ENCODE results near the gene TMEM131L. TPM values are rescaled to one million over a fixed set of nuclear protein-coding genes. Genes with fewer than 3 reads are reported as not detected.

The TMEM131L gene
- total and polyA plus RNA-seq, 2 donors (not counting 3 experiments of a cell fraction or from before 2014, with no cell fraction given) = 7.7 to 21.2 TPM

DNA sequence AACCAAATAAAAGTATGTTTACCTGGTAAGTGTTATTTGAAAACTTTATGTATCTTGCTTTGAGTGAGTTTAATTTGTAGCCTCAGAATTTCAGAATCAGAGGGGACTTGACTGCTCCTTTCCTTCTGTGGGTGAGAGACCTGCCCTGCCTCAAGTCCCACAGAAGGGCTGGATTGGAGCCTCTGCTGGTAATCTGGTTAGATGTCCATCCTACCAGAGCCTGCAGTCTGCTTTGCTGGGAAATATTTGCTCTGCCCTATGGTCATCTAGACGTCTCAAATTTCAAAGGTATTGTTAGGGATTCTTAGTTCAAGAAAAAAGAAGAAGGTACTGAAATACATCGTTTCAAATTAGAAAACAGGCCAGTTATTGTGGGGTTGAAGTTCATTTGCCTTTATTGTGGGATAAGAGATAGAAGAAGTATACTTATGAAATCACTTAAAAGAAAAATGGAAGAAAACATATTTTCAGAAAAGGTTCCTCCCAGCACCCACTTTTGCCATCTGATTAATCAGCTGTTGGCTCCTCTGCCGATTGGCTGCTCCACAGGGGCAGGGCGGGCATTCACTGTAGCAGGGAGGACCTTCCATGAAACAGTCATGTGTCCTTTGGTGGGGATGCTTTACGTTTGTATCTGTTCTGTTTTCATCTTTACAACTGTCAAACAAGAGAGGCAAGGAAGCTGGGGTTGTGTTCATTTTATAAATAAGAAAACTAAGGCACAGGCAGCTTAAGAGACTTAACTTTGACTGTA is 144.6 kb downstream of the TMEM131L start:
- no peak overlapping the region for H3K4me2 ChIP-seq (ENCODE audit: insufficient read depth, low read length)
- H3K79me2 ChIP-seq (ENCODE audit: control insufficient read depth, insufficient read depth, low read length) = no peaks in the 10 kb centered on the region
- no peaks in the 10 kb centered on the region for H3K27me3 ChIP-seq (ENCODE audit: control insufficient read depth in 2 of 2, insufficient read depth in 2 of 2, low read length in 2 of 2)
- no peaks in the 10 kb centered on the region for H4K20me1 ChIP-seq (replicated peaks; ENCODE audit: control insufficient read depth, extremely low read depth, insufficient read depth, low read length)
- dilution Hi-C loops (cut with MboI; ENCODE audit: extremely low pct_ligation_motif_present, low sequenced_read_pairs) = no loop called here
- ChIA-PET POLR2A (no interaction called here), CTCF (interaction anchor here (0.8 to 1.6 kb wide), 3 partner anchors 10 to 139 kb away, joined by 3 read pairs; no protein-coding TSS in a partner anchor)
- DNase-seq (ENCODE audit: low read depth, low spot score) (no peak), FAIRE-seq (no peak)
- H3K9me3 ChIP-seq (replicated peaks; ENCODE audit: control insufficient read depth, insufficient read depth, low read length) = no peaks in the 10 kb centered on the region
- peaks cover 5% of the 10 kb centered on the region for H3K4me1 ChIP-seq (ENCODE audit: control insufficient read depth, extremely low read depth, insufficient read depth, low read length)
- no peaks in the 10 kb centered on the region for H3K9me1 ChIP-seq (replicated peaks; ENCODE audit: control insufficient read depth, extremely low read depth, insufficient read depth, low read length)
- no peaks in the 10 kb centered on the region for H3K36me3 ChIP-seq (ENCODE audit: control insufficient read depth in 2 of 2, extremely low read depth in 1 of 2, insufficient read depth in 2 of 2, low read length in 2 of 2)
- no peak overlapping the region for H3K9ac ChIP-seq (replicated peaks; ENCODE audit: extremely low read depth, insufficient read depth, low read length)
- TF ChIP-seq POLR2A (IDR thresholded peaks at IDR 0.05; ENCODE audit: low read depth, low read length) = no peak
- TF ChIP-seq POLR2AphosphoS5 (IDR thresholded peaks at IDR 0.05; ENCODE audit: insufficient read depth, low read depth, low read length) = no peak
- TF ChIP-seq, protein P1, sequence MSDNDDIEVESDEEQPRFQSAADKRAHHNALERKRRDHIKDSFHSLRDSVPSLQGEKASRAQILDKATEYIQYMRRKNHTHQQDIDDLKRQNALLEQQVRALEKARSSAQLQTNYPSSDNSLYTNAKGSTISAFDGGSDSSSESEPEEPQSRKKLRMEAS (IDR thresholded peaks at IDR 0.05; ENCODE audit: insufficient read depth, insufficient read length) = no peak
- no TSS peak for BruUV-seq (replicated peaks)
- no peak overlapping the region for H2AFZ ChIP-seq (ENCODE audit: low read depth, low read length)
- H3K4me3 ChIP-seq (replicated peaks in 1 of 3; ENCODE audit: insufficient read depth in 1 of 3, low read depth in 1 of 3, low read length in 3 of 3) = no peak overlapping the region
- intact Hi-C loops (cut with micrococcal nuclease) = no loop called here
- H3K27ac ChIP-seq (ENCODE audit: insufficient read depth, low read depth, low read length) = no peak overlapping the region

DNA sequence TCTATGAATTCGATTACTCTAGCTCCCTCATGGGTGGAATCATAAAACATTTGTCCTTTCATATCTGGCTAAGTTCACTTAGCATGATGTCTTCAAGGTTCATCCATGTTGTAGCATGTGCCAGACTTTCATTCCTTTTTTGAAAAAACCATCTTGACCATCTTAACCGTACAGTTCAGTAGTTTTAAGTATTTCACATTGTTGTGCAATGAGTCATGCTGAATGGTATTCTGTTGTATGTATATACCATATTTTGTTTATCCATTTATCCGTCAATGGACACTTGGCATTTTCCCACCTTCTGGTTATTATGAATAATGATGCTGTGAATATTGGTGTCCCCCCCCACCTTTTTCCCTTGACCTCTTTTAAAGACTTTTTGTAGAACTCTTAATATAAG is 145.5 kb downstream of the TMEM131L start:
- Histone ChIP-seq H3K9ac (replicated peaks; ENCODE audit: extremely low read depth, insufficient read depth, low read length) (no peak overlapping the region), H4K20me1 (replicated peaks; ENCODE audit: control insufficient read depth, extremely low read depth, insufficient read depth, low read length) (no peaks in the 10 kb centered on the region), H3K4me3 (replicated peaks in 1 of 3; ENCODE audit: insufficient read depth in 1 of 3, low read depth in 1 of 3, low read length in 3 of 3) (no peak overlapping the region), H3K9me1 (replicated peaks; ENCODE audit: control insufficient read depth, extremely low read depth, insufficient read depth, low read length) (no peaks in the 10 kb centered on the region), H3K4me2 (ENCODE audit: insufficient read depth, low read length) (no peak overlapping the region), H3K4me1 (ENCODE audit: control insufficient read depth, extremely low read depth, insufficient read depth, low read length) (peaks cover 5% of the 10 kb centered on the region), H3K36me3 (ENCODE audit: control insufficient read depth in 2 of 2, extremely low read depth in 1 of 2, insufficient read depth in 2 of 2, low read length in 2 of 2) (no peaks in the 10 kb centered on the region), H3K27me3 (ENCODE audit: control insufficient read depth in 2 of 2, insufficient read depth in 2 of 2, low read length in 2 of 2) (no peaks in the 10 kb centered on the region), H3K79me2 (ENCODE audit: control insufficient read depth, insufficient read depth, low read length) (no peaks in the 10 kb centered on the region), H3K9me3 (replicated peaks; ENCODE audit: control insufficient read depth, insufficient read depth, low read length) (no peaks in the 10 kb centered on the region), H3K27ac (ENCODE audit: insufficient read depth, low read depth, low read length) (no peak overlapping the region), H2AFZ (ENCODE audit: low read depth, low read length) (no peak overlapping the region)
- TF ChIP-seq MYC (IDR thresholded peaks at IDR 0.05; ENCODE audit: low read depth, low read length) (no peak), POLR2A (IDR thresholded peaks at IDR 0.05; ENCODE audit: low read depth, low read length) (no peak), JUN (IDR thresholded peaks at IDR 0.05; ENCODE audit: borderline replicate concordance, insufficient read depth, insufficient read length, low read depth) (peak; percentile 61), POLR2AphosphoS5 (IDR thresholded peaks at IDR 0.05; ENCODE audit: insufficient read depth, low read depth, low read length) (no peak), GATA2 (IDR thresholded peaks at IDR 0.05; ENCODE audit: insufficient read depth, insufficient read length, low read depth, low read length) (no peak), FOS (IDR thresholded peaks at IDR 0.05; ENCODE audit: borderline replicate concordance, insufficient read depth, low read length) (peak; percentile 32), EZH2 (IDR thresholded peaks at IDR 0.05; ENCODE audit: borderline replicate concordance, low read depth, low read length, severe bottlenecking) (no peak)
- TF ChIP-seq, protein P1 (IDR thresholded peaks at IDR 0.05; ENCODE audit: insufficient read depth, insufficient read length) = no peak
- TF ChIP-seq, protein P2, sequence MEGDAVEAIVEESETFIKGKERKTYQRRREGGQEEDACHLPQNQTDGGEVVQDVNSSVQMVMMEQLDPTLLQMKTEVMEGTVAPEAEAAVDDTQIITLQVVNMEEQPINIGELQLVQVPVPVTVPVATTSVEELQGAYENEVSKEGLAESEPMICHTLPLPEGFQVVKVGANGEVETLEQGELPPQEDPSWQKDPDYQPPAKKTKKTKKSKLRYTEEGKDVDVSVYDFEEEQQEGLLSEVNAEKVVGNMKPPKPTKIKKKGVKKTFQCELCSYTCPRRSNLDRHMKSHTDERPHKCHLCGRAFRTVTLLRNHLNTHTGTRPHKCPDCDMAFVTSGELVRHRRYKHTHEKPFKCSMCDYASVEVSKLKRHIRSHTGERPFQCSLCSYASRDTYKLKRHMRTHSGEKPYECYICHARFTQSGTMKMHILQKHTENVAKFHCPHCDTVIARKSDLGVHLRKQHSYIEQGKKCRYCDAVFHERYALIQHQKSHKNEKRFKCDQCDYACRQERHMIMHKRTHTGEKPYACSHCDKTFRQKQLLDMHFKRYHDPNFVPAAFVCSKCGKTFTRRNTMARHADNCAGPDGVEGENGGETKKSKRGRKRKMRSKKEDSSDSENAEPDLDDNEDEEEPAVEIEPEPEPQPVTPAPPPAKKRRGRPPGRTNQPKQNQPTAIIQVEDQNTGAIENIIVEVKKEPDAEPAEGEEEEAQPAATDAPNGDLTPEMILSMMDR (IDR thresholded peaks at IDR 0.05; ENCODE audit: extremely low read depth in 1 of 2, insufficient read depth in 1 of 2, low read depth in 1 of 2, low read length in 2 of 2) = no peak
- CTCF ChIA-PET = interaction anchor here (0.8 to 1.6 kb wide), 3 partner anchors 9 to 138 kb away, joined by 3 read pairs; no protein-coding TSS in a partner anchor
- no TSS peak for BruUV-seq (replicated peaks)
- intact Hi-C loops (cut with micrococcal nuclease) (no loop called here), dilution Hi-C loops (cut with MboI; ENCODE audit: extremely low pct_ligation_motif_present, low sequenced_read_pairs) (no loop called here)
- POLR2A ChIA-PET = no interaction called here
- DNase-seq (ENCODE audit: low read depth, low spot score) (peak; percentile 34), FAIRE-seq (peak; percentile 60)

Measured in endothelial cell of umbilical vein (primary cell).